Neural progenitor cell (in vitro differentiated cells): ENCODE data around the gene ATP6V1B1. TPM values are rescaled to one million over a fixed set of nuclear protein-coding genes. Genes with fewer than 3 reads are reported as not detected.

ENCODE experiments used
- DNase-seq: peaks from one replicate; pipeline ENCODE4 v3.0.0-alpha.2; 2016; ENCODE audit warnings: low spot score
- H2AFZ ChIP-seq: fragments of 200-600 bp; sonication (generic); replicated peaks from 2 replicates; pipeline ENCODE4 v1.6.1; 2016; ENCODE audit warnings: antibody characterized with exemption
- H3F3A ChIP-seq: fragments of 200-600 bp; sonication (generic); 2 replicates; pipeline ENCODE4 v1.6.1; 2016; ENCODE audit warnings: antibody characterized with exemption, low read depth
- H3K27ac ChIP-seq: fragments of 200-600 bp; sonication (generic); 2 replicates; pipeline ENCODE4 v1.5.1; 2016; ENCODE audit warnings: mild to moderate bottlenecking
- H3K27me3 ChIP-seq: fragments of 200-600 bp; sonication (generic); 2 replicates; pipeline ENCODE4 v1.6.1; 2016; ENCODE audit warnings: mild to moderate bottlenecking, moderate library complexity
- H3K36me3 ChIP-seq: fragments of 200-600 bp; sonication (generic); 2 replicates; pipeline ENCODE4 v1.5.1; 2016
- H3K4me1 ChIP-seq: fragments of 200-600 bp; sonication (generic); 2 replicates; pipeline ENCODE4 v1.6.1; 2016; ENCODE audit warnings: mixed run types
- H3K4me2 ChIP-seq: fragments of 200-600 bp; sonication (generic); 2 replicates; pipeline ENCODE4 v1.6.1; 2016
- H3K4me3 ChIP-seq: fragments of 200-600 bp; sonication (generic); 2 replicates; pipeline ENCODE4 v1.5.1; 2016
- H3K79me2 ChIP-seq: fragments of 200-600 bp; sonication (generic); 2 replicates; pipeline ENCODE4 v1.6.1; 2016; ENCODE audit warnings: low read depth
- H3K9ac ChIP-seq: fragments of 200-600 bp; sonication (generic); 2 replicates; pipeline ENCODE4 v1.6.1; 2016
- H3K9me3 ChIP-seq: fragments of 200-600 bp; sonication (generic); 2 replicates; pipeline ENCODE4 v1.5.1; 2016; ENCODE audit warnings: low read depth
- H4K20me1 ChIP-seq: fragments of 200-600 bp; sonication (generic); 2 replicates; pipeline ENCODE4 v1.6.1; 2016; ENCODE audit warnings: low read depth
- H3K27ac Mint-ChIP-seq: 3 replicates; pipeline ENCODE4 v1.8.0; 2021; ENCODE audit warnings: mixed read lengths
- H3K27me3 Mint-ChIP-seq: 2 replicates; pipeline ENCODE4 v1.8.0; 2022; ENCODE audit warnings: low read depth, mild to moderate bottlenecking, inconsistent platforms, moderate library complexity, mixed read lengths; ENCODE audit not compliant: insufficient read depth
- H3K36me3 Mint-ChIP-seq: 3 replicates; pipeline ENCODE4 v1.8.0; 2021; ENCODE audit warnings: mixed read lengths
- H3K4me1 Mint-ChIP-seq: 3 replicates; pipeline ENCODE4 v1.8.0; 2021; ENCODE audit warnings: mixed read lengths
- H3K4me3 Mint-ChIP-seq: 3 replicates; pipeline ENCODE4 v1.8.0; 2021; ENCODE audit warnings: mild to moderate bottlenecking, moderate library complexity, mixed read lengths
- H3K9me3 Mint-ChIP-seq: 3 replicates; pipeline ENCODE4 v1.8.0; 2020; ENCODE audit warnings: mixed read lengths
- CTCF ChIP-seq: fragments of 200-600 bp; sonication (generic); IDR thresholded peaks from 2 replicates; pipeline ENCODE4 v1.5.1; 2017; ENCODE audit warnings: antibody characterized with exemption, mild to moderate bottlenecking
- EZH2 ChIP-seq: fragments of 200-600 bp; sonication (generic); IDR thresholded peaks from 2 replicates; pipeline ENCODE4 v1.6.1; 2017; ENCODE audit warnings: antibody characterized with exemption, mild to moderate bottlenecking, moderate library complexity
- EZH2phosphoT487 ChIP-seq: fragments of 200-600 bp; sonication (generic); IDR thresholded peaks from 2 replicates; pipeline ENCODE4 v1.6.1; 2017; ENCODE audit warnings: antibody characterized with exemption
- total RNA-seq: library from RNA; depleted of rRNA; stranded (reverse); fragments of >200 nt; gene quantifications from 2 replicates; pipeline ENCODE4 v1.2.3, GENCODE V29; 2015; ENCODE audit warnings: low replicate concordance

The ATP6V1B1 gene
- total RNA-seq, 1 donor from 2014 or later = 1.1 TPM

GRCh38 chr2:70957798-70958197, 22.1 kb downstream of the ATP6V1B1 start:
- Histone ChIP-seq H3F3A (no peaks in the 10 kb centered on the region), H3K79me2 (no peaks in the 10 kb centered on the region), H2AFZ (no peak overlapping the region), H3K27ac (no peak overlapping the region), H4K20me1 (no peaks in the 10 kb centered on the region), H3K9ac (no peak overlapping the region), H3K9me3 (no peaks in the 10 kb centered on the region), H3K4me1 (no peaks in the 10 kb centered on the region), H3K27me3 (peaks cover 93% of the 10 kb centered on the region), H3K4me3 (no peak overlapping the region), H3K36me3 (no peaks in the 10 kb centered on the region), H3K4me2 (no peak overlapping the region)
- no peaks in the 10 kb centered on the region for H3K9me3 Mint-ChIP-seq
- H3K27me3 Mint-ChIP-seq = peaks cover 24% of the 10 kb centered on the region
- H3K4me3 Mint-ChIP-seq = no peak overlapping the region
- no peak for DNase-seq
- TF ChIP-seq CTCF (no peak), EZH2 (no peak), EZH2phosphoT487 (no peak)
- H3K27ac Mint-ChIP-seq = no peak overlapping the region
- no peaks in the 10 kb centered on the region for H3K36me3 Mint-ChIP-seq
- peaks cover 3% of the 10 kb centered on the region for H3K4me1 Mint-ChIP-seq

- no peak overlapping the region for H3K27ac Mint-ChIP-seq
- no peak for DNase-seq
These were observed 23.1 kb downstream of the ATP6V1B1 start for GRCh38 chr2:70958759-70959158.

GRCh38 chr2:70959271-70959761, 23.6 kb downstream of the ATP6V1B1 start:
- H3K79me2 ChIP-seq = no peaks in the 10 kb centered on the region
- no peak overlapping the region for H3K4me3 ChIP-seq
- H3K4me2 ChIP-seq = no peak overlapping the region
- no peak overlapping the region for H3K9ac ChIP-seq
- H3F3A ChIP-seq = no peaks in the 10 kb centered on the region
- Mint-ChIP-seq H3K36me3 (no peaks in the 10 kb centered on the region), H3K9me3 (no peaks in the 10 kb centered on the region), H3K27me3 (peaks cover 34% of the 10 kb centered on the region), H3K4me1 (peaks cover 3% of the 10 kb centered on the region), H3K4me3 (no peak overlapping the region), H3K27ac (no peak overlapping the region)
- H3K27me3 ChIP-seq = peaks cover 93% of the 10 kb centered on the region
- H3K9me3 ChIP-seq = no peaks in the 10 kb centered on the region
- no peak overlapping the region for H2AFZ ChIP-seq
- H4K20me1 ChIP-seq = no peaks in the 10 kb centered on the region
- no peak for DNase-seq
- H3K36me3 ChIP-seq = no peaks in the 10 kb centered on the region
- TF ChIP-seq CTCF (no peak), EZH2phosphoT487 (no peak), EZH2 (no peak)
- H3K4me1 ChIP-seq = no peaks in the 10 kb centered on the region
- no peak overlapping the region for H3K27ac ChIP-seq

More at GRCh38 chr2:70958759-70959158, 23.1 kb downstream of the ATP6V1B1 start:
- no peak overlapping the region for H3K4me3 ChIP-seq
- no peak overlapping the region for H3K27ac ChIP-seq
- H3K9me3 ChIP-seq = no peaks in the 10 kb centered on the region
- H3K4me1 Mint-ChIP-seq = peaks cover 3% of the 10 kb centered on the region
- H3K9me3 Mint-ChIP-seq = no peaks in the 10 kb centered on the region
- no peak overlapping the region for H3K9ac ChIP-seq
- no peaks in the 10 kb centered on the region for H3K4me1 ChIP-seq
- H3K4me2 ChIP-seq = no peak overlapping the region
- no peaks in the 10 kb centered on the region for H3F3A ChIP-seq
- no peak overlapping the region for H2AFZ ChIP-seq
- peaks cover 30% of the 10 kb centered on the region for H3K27me3 Mint-ChIP-seq
- H3K79me2 ChIP-seq = no peaks in the 10 kb centered on the region
- no peaks in the 10 kb centered on the region for H3K36me3 ChIP-seq
- no peaks in the 10 kb centered on the region for H4K20me1 ChIP-seq
- TF ChIP-seq EZH2phosphoT487 = no peak
- no peak for TF ChIP-seq CTCF
- no peak for TF ChIP-seq EZH2
- H3K27me3 ChIP-seq = peaks cover 93% of the 10 kb centered on the region
- no peak overlapping the region for H3K4me3 Mint-ChIP-seq
- H3K36me3 Mint-ChIP-seq = no peaks in the 10 kb centered on the region
